OCI-LY1 (cell line): ENCODE results near the gene TCF7.

Experiments used
- H2AFZ ChIP-seq: fragments of 200-600 bp; sonication (generic), shearing (Covaris generic); 2 replicates; pipeline ENCODE4 v1.6.0; 2014; ENCODE audit warnings: antibody characterized with exemption, mild to moderate bottlenecking, low read length
- H3F3A ChIP-seq: fragments of 200-600 bp; sonication (generic), shearing (Covaris generic); 2 replicates; pipeline ENCODE4 v1.6.0; 2014; ENCODE audit warnings: mild to moderate bottlenecking, antibody characterized with exemption, low read length, moderate library complexity; ENCODE audit not compliant: insufficient read depth
- H3K27ac ChIP-seq: fragments of 200-600 bp; sonication (generic); 2 replicates; pipeline ENCODE4 v1.5.1; 2014; ENCODE audit warnings: low read length, mixed run types, mild to moderate bottlenecking, low read depth; ENCODE audit not compliant: poor library complexity, severe bottlenecking
- H3K27me3 ChIP-seq: fragments of 200-600 bp; sonication (generic); 2 replicates; pipeline ENCODE4 v1.6.0; 2014; ENCODE audit warnings: antibody characterized with exemption, mild to moderate bottlenecking, low read length, moderate library complexity; ENCODE audit not compliant: insufficient read depth
- H3K36me3 ChIP-seq: fragments of 200-600 bp; sonication (generic); 2 replicates; pipeline ENCODE4 v1.6.1; 2014; ENCODE audit warnings: mild to moderate bottlenecking, antibody characterized with exemption, low read length, moderate library complexity, mixed read lengths; ENCODE audit not compliant: insufficient read depth
- H3K4me1 ChIP-seq: fragments of 200-600 bp; sonication (generic); 2 replicates; pipeline ENCODE4 v1.5.1; 2014; ENCODE audit warnings: mild to moderate bottlenecking, low read length, moderate library complexity; ENCODE audit not compliant: insufficient read depth, severe bottlenecking
- H3K4me2 ChIP-seq: fragments of 200-600 bp; sonication (generic), shearing (Covaris generic); 2 replicates; pipeline ENCODE4 v1.6.1; 2014; ENCODE audit warnings: low read length
- H3K4me3 ChIP-seq: fragments of 200-600 bp; sonication (generic); 2 replicates; pipeline ENCODE4 v1.5.1; 2014; ENCODE audit warnings: low read length, low read depth, mild to moderate bottlenecking, mixed read lengths; ENCODE audit not compliant: poor library complexity, severe bottlenecking
- H3K79me2 ChIP-seq: fragments of 200-600 bp; shearing (Covaris generic); 2 replicates; pipeline ENCODE4 v1.6.1; 2016; ENCODE audit warnings: mixed run types, low read length, mixed read lengths; ENCODE audit not compliant: insufficient read depth
- H3K9ac ChIP-seq: fragments of 200-600 bp; sonication (generic), shearing (Covaris generic); 2 replicates; pipeline ENCODE4 v1.6.1; 2014; ENCODE audit warnings: mild to moderate bottlenecking, low read length, mixed read lengths
- H3K9me2 ChIP-seq: fragments of 200-600 bp; sonication (generic), shearing (Covaris generic); 2 replicates; pipeline ENCODE4 v1.6.1; 2014; ENCODE audit warnings: low read depth, mild to moderate bottlenecking, low read length, mixed read lengths
- H3K9me3 ChIP-seq: fragments of 200-600 bp; shearing (Covaris generic); 2 replicates; pipeline ENCODE4 v1.6.1; 2014; ENCODE audit warnings: low read length, mixed read lengths
- H4K20me1 ChIP-seq: fragments of 200-600 bp; sonication (generic), shearing (Covaris generic); 2 replicates; pipeline ENCODE4 v1.6.0; 2016; ENCODE audit warnings: mild to moderate bottlenecking, low read length; ENCODE audit not compliant: insufficient read depth
- EZH2 ChIP-seq: fragments of 200-600 bp; sonication (generic), shearing (Covaris generic); IDR thresholded peaks from 2 replicates; pipeline ENCODE4 v1.8.0; 2017; ENCODE audit warnings: borderline replicate concordance, mixed run types, mild to moderate bottlenecking, antibody characterized with exemption, low read length, moderate library complexity, mixed read lengths
- TF ChIP-seq, protein P1 (sequence below): fragments of 200-600 bp; sonication (generic), shearing (Covaris generic); IDR thresholded peaks from 2 replicates; pipeline ENCODE4 v1.5.1; 2017; ENCODE audit warnings: mild to moderate bottlenecking, antibody characterized with exemption, low read length, moderate library complexity, mixed read lengths

Gene TCF7

GRCh38 chr5:134143944-134144941 is 29.8 kb downstream of the TCF7 start:
- Histone ChIP-seq H2AFZ (no peak overlapping the region), H3K4me3 (no peak overlapping the region), H3K9me2 (no peaks in the 10 kb centered on the region), H4K20me1 (no peaks in the 10 kb centered on the region), H3K4me2 (no peak overlapping the region), H3K27me3 (no peaks in the 10 kb centered on the region), H3K36me3 (peaks cover 21% of the 10 kb centered on the region; the same call in 1 of the 2 replicates), H3K9me3 (no peaks in the 10 kb centered on the region), H3K79me2 (no peaks in the 10 kb centered on the region), H3K27ac (no peak overlapping the region), H3F3A (no peaks in the 10 kb centered on the region), H3K9ac (no peak overlapping the region), H3K4me1 (no peaks in the 10 kb centered on the region)
- TF ChIP-seq, protein P1, sequence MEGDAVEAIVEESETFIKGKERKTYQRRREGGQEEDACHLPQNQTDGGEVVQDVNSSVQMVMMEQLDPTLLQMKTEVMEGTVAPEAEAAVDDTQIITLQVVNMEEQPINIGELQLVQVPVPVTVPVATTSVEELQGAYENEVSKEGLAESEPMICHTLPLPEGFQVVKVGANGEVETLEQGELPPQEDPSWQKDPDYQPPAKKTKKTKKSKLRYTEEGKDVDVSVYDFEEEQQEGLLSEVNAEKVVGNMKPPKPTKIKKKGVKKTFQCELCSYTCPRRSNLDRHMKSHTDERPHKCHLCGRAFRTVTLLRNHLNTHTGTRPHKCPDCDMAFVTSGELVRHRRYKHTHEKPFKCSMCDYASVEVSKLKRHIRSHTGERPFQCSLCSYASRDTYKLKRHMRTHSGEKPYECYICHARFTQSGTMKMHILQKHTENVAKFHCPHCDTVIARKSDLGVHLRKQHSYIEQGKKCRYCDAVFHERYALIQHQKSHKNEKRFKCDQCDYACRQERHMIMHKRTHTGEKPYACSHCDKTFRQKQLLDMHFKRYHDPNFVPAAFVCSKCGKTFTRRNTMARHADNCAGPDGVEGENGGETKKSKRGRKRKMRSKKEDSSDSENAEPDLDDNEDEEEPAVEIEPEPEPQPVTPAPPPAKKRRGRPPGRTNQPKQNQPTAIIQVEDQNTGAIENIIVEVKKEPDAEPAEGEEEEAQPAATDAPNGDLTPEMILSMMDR: no peak
- TF ChIP-seq EZH2: no peak

DNA sequence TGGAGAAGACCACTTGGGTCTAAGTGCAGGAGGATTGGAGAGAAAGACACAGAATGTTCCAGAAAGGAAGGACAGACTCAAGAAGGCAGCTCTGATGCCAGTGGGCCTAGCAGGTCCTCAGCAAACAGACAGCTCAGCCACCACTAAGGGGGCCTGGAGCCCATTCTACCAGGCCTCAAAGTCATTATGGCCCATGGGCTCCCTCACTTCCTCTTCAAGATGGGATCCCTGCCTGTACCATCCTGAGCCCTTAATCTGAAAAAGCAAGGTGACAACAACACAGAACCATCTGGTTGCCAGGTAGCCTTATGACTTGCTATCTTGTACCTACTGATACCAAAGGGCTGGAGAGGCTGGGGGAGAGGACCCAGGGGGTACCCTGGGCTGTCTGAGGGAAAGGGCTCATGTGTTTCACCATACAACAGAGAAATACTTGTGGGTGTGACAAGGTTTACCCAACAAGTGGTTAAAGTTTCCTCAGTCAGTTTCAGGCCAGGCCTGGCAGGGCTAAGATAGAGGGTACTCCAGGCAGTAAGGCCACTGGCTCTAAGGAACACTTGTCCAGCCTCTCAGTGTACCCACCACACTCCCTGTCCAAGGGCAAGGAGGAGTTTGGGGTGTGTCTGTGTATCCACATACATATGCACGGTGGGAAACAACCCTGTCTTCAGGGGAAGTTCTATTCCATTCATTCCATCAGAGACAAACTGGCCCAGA is 30.7 kb downstream of the TCF7 start:
- Histone ChIP-seq H3F3A (no peaks in the 10 kb centered on the region), H3K4me2 (no peak overlapping the region), H3K36me3 (peaks cover 20% of the 10 kb centered on the region; the same call in 1 of the 2 replicates), H4K20me1 (no peaks in the 10 kb centered on the region), H3K27ac (no peak overlapping the region), H3K9me2 (no peaks in the 10 kb centered on the region), H3K4me3 (no peak overlapping the region), H3K9me3 (no peaks in the 10 kb centered on the region), H3K79me2 (no peaks in the 10 kb centered on the region), H3K4me1 (no peaks in the 10 kb centered on the region), H3K9ac (no peak overlapping the region), H3K27me3 (no peaks in the 10 kb centered on the region), H2AFZ (no peak overlapping the region)
- TF ChIP-seq EZH2: no peak
- TF ChIP-seq, protein P1: no peak

- H3K4me3 ChIP-seq: no peak overlapping the region
- H3K36me3 ChIP-seq: peaks cover 28% of the 10 kb centered on the region
- H3K9me3 ChIP-seq: no peaks in the 10 kb centered on the region
- H4K20me1 ChIP-seq: no peaks in the 10 kb centered on the region
- H3K4me1 ChIP-seq: no peaks in the 10 kb centered on the region
- H3K79me2 ChIP-seq: no peaks in the 10 kb centered on the region
- no peak overlapping the region for H3K9ac ChIP-seq
- no peaks in the 10 kb centered on the region for H3K27me3 ChIP-seq
- no peak overlapping the region for H3K4me2 ChIP-seq
- no peak for TF ChIP-seq EZH2
- TF ChIP-seq, protein P1: peak; percentile 84
- no peak overlapping the region for H3K27ac ChIP-seq
- no peaks in the 10 kb centered on the region for H3F3A ChIP-seq
- no peak overlapping the region for H2AFZ ChIP-seq
- no peaks in the 10 kb centered on the region for H3K9me2 ChIP-seq
Measured at GRCh38 chr5:134145779-134146581, 31.5 kb downstream of the TCF7 start.
